ENCODE data around the gene KCNJ6. TPM values are rescaled to one million over a fixed set of nuclear protein-coding genes. Genes with fewer than 3 reads are reported as not detected.

Gene KCNJ6
- total and polyA plus RNA-seq, 2 of the 8 experiments (the other 6 are each of a cell fraction or from before 2014, with no cell fraction given): 0.51 to 1.2 TPM

GRCh38 chr21:37855647-37856625 is 60.3 kb downstream of the KCNJ6 start (continued):
- TF ChIP-seq SP2 (IDR thresholded peaks at IDR 0.05; ENCODE audit: low read length) (no peak), CEBPB (IDR thresholded peaks at IDR 0.05; ENCODE audit: low read depth, low read length) (no peak), RXRA (IDR thresholded peaks at IDR 0.05; ENCODE audit: insufficient read depth, low read depth, low read length) (no peak), TAF1 (IDR thresholded peaks at IDR 0.05; ENCODE audit: low read depth, low read length) (no peak), ATF2 (IDR thresholded peaks at IDR 0.05; ENCODE audit: low read length) (no peak), ATF3 (IDR thresholded peaks at IDR 0.05; ENCODE audit: insufficient read depth, low read depth, low read length) (no peak), SRF (IDR thresholded peaks at IDR 0.05; ENCODE audit: low read depth, low read length) (no peak)
